SK-N-SH treated with all-trans-retinoic acid at 6 μM for 48 hours (cell line): ENCODE results near the gene MAP3K2.
A peak's percentile ranks its signal among the peaks of the same experiment; 100 is the strongest.
"Not testable (repeated sequence)": the region's sequence is repeated elsewhere in the genome, so short reads cannot be mapped to it uniquely, and the experiment has no call there.

ENCODE experiments used
- ATAC-seq: fragments of 200-7000 bp; cut with Tn5 transposase; 3 replicates; pipeline ENCODE4 v1.9.1; 2020; ENCODE audit warnings: mild to moderate bottlenecking, moderate library complexity
- ARNTL ChIP-seq: fragments of 450-650 bp; formaldehyde crosslinking; IDR thresholded peaks from 2 replicates; pipeline ENCODE4 v1.5.0; 2020; ENCODE audit warnings: low read depth, mild to moderate bottlenecking, moderate library complexity, borderline replicate concordance
- BACH2 ChIP-seq: fragments of 250-450 bp; sonication (Bioruptor Pico); IDR thresholded peaks from 2 replicates; pipeline ENCODE4 v1.9.0; 2021; ENCODE audit warnings: mild to moderate bottlenecking, borderline replicate concordance
- ESRRG ChIP-seq: fragments of 250-450 bp; sonication (Bioruptor Pico); IDR thresholded peaks from 2 replicates; pipeline ENCODE4 v1.6.1; 2021; ENCODE audit warnings: mild to moderate bottlenecking
- GLIS3 ChIP-seq: fragments of 250-450 bp; sonication (Bioruptor Pico); IDR thresholded peaks from 2 replicates; pipeline ENCODE4 v1.5.0; 2020; ENCODE audit warnings: mild to moderate bottlenecking, moderate library complexity
- ISL1 ChIP-seq: fragments of 250-450 bp; sonication (Bioruptor Pico); IDR thresholded peaks from 2 replicates; pipeline ENCODE4 v2.1.2; 2022; ENCODE audit warnings: mild to moderate bottlenecking, moderate library complexity
- OSR1 ChIP-seq: fragments of 250-450 bp; sonication (Bioruptor Pico); IDR thresholded peaks from 2 replicates; pipeline ENCODE4 v1.8.0; 2022; ENCODE audit warnings: moderate library complexity, mild to moderate bottlenecking, inconsistent platforms
- PPARA ChIP-seq: fragments of 250-450 bp; sonication (Bioruptor Pico); IDR thresholded peaks from 2 replicates; pipeline ENCODE4 v1.5.0; 2020; ENCODE audit warnings: mild to moderate bottlenecking, borderline replicate concordance
- RARB ChIP-seq: fragments of 250-450 bp; sonication (Bioruptor Pico); IDR thresholded peaks from 2 replicates; pipeline ENCODE4 v1.8.0; 2021; ENCODE audit warnings: mild to moderate bottlenecking, moderate library complexity
- SNAI2 ChIP-seq: fragments of 250-450 bp; sonication (Bioruptor Pico); IDR thresholded peaks from 2 replicates; pipeline ENCODE4 v1.5.0; 2020; ENCODE audit warnings: mild to moderate bottlenecking, moderate library complexity
- TOX ChIP-seq: fragments of 250-450 bp; sonication (Bioruptor Pico); IDR thresholded peaks from 2 replicates; pipeline ENCODE4 v1.8.0; 2021; ENCODE audit warnings: mild to moderate bottlenecking, moderate library complexity, borderline replicate concordance
- ZC3H10 ChIP-seq: fragments of 250-450 bp; sonication (Bioruptor Pico); IDR thresholded peaks from 2 replicates; pipeline ENCODE4 v1.5.1; 2021; ENCODE audit warnings: mild to moderate bottlenecking, moderate library complexity
- ZNF565 ChIP-seq: fragments of 450-650 bp; formaldehyde crosslinking; conservative IDR thresholded peaks from 2 replicates; pipeline ENCODE4 v1.5.0; 2020; ENCODE audit warnings: low read depth, mild to moderate bottlenecking, moderate library complexity
- ZNF70 ChIP-seq: fragments of 450-650 bp; formaldehyde crosslinking; IDR thresholded peaks from 2 replicates; pipeline ENCODE4 v1.5.0; 2020; ENCODE audit warnings: mild to moderate bottlenecking, moderate library complexity
- ZNF8 ChIP-seq: fragments of 450-650 bp; formaldehyde crosslinking; IDR thresholded peaks from 2 replicates; pipeline ENCODE4 v1.5.0; 2020; ENCODE audit warnings: mild to moderate bottlenecking, moderate library complexity
- TF ChIP-seq, protein P1 (sequence below): fragments of 250-450 bp; sonication (Bioruptor Pico); IDR thresholded peaks from 2 replicates; pipeline ENCODE4 v1.5.0; 2020; ENCODE audit warnings: mild to moderate bottlenecking, moderate library complexity
- TF ChIP-seq, protein P2 (sequence below): fragments of 250-450 bp; sonication (Bioruptor Pico); IDR thresholded peaks from 2 replicates; pipeline ENCODE4 v1.5.1; 2020; ENCODE audit warnings: low read depth, mild to moderate bottlenecking, moderate library complexity
- TF ChIP-seq, protein P3 (sequence below): fragments of 250-450 bp; sonication (Bioruptor Pico); IDR thresholded peaks from 2 replicates; pipeline ENCODE4 v1.5.1; 2021; ENCODE audit warnings: mild to moderate bottlenecking, moderate library complexity
- TF ChIP-seq, protein P4 (sequence below): fragments of 250-450 bp; sonication (Bioruptor Pico); IDR thresholded peaks from 2 replicates; pipeline ENCODE4 v1.8.0; 2021; ENCODE audit warnings: low read depth, mild to moderate bottlenecking, moderate library complexity, borderline replicate concordance

The MAP3K2 gene

DNA sequence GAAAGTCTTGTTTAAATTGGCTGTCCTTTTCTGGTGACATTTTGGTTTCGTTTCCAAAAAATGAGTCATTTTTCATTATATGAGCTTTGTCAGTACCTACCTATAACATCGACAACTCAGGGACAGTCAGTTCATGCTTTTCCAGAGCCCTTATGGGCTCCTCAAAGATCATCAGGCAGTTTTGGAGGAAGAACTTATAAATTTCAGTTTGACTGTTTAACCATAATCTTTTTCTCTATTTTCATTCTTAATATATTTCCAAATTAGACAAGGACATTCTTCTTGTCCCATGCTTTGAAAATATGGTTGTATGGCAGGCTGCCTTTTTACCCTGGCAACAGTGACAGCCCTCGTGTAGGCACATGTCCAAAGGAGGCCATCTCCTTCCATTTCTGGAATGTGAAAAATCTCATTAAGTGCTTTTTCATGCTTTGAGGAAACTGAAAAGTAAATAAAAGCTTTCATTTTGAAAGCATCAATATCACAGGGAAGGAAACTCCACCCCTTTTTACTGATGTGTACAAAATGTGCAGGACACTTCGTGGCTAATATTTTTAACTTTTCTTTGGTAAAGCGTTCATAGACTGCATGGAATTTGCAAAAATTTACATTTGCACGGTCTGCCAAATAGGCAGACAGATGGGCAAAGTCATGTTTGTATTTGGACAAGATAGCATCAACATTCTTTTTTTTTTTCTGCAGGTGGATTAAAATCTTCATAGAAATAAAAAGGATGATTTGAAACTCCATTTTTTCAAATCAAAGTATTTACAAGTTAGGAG is 23.3 kb upstream of the MAP3K2 start:
- ATAC-seq: peak; percentile 27
- TF ChIP-seq ESRRG (CRISPR knock-in tag) (no peak), PPARA (CRISPR knock-in tag) (no peak), BACH2 (CRISPR knock-in tag) (no peak), SNAI2 (no peak), ZNF565 (CRISPR knock-in tag) (no peak), ZC3H10 (CRISPR knock-in tag) (no peak), ISL1 (peak; percentile 90), ZNF8 (CRISPR knock-in tag) (no peak)

DNA sequence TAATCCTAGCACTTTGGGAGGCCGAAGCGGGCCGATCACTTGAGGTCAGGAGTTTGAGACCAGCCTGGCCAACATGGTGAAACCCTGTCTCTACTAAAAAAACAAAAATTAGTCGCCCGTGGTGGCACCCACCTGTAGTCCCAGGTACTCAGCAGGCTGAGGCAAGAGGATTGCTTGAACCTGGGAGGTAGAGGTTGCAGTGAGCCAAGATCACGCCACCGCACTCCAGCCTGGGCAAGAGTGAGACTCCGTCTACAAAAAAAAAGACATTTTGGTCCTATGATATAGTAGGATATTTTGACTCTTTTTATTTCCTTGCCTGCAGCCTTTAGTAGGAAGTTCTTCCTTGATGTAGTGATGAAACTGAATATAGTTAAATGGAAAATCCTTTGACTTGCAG is 21.9 kb upstream of the MAP3K2 start:
- ATAC-seq: not testable (repeated sequence)

DNA sequence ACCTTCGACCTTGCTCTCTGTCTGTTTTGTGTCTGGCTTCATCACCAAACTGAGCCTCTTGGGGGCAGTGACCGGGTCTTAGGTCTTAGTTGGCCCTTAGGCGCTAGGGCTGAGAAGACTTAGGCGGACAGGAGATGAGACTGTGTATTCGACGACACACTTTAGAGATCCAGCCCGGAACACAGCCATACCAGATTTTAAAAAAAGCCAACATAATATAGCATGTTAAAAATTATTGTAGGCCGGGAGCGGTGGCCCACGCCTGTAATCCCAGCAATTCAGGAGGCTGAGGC is 21.0 kb upstream of the MAP3K2 start:
- no peak for TF ChIP-seq GLIS3 (CRISPR knock-in tag)
- TF ChIP-seq ZNF70 (CRISPR knock-in tag): 0 out of 2 replicates have a peak, but pooled peaks have one; percentile 1
- TF ChIP-seq, protein P1, sequence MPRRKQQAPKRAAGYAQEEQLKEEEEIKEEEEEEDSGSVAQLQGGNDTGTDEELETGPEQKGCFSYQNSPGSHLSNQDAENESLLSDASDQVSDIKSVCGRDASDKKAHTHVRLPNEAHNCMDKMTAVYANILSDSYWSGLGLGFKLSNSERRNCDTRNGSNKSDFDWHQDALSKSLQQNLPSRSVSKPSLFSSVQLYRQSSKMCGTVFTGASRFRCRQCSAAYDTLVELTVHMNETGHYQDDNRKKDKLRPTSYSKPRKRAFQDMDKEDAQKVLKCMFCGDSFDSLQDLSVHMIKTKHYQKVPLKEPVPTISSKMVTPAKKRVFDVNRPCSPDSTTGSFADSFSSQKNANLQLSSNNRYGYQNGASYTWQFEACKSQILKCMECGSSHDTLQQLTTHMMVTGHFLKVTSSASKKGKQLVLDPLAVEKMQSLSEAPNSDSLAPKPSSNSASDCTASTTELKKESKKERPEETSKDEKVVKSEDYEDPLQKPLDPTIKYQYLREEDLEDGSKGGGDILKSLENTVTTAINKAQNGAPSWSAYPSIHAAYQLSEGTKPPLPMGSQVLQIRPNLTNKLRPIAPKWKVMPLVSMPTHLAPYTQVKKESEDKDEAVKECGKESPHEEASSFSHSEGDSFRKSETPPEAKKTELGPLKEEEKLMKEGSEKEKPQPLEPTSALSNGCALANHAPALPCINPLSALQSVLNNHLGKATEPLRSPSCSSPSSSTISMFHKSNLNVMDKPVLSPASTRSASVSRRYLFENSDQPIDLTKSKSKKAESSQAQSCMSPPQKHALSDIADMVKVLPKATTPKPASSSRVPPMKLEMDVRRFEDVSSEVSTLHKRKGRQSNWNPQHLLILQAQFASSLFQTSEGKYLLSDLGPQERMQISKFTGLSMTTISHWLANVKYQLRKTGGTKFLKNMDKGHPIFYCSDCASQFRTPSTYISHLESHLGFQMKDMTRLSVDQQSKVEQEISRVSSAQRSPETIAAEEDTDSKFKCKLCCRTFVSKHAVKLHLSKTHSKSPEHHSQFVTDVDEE (CRISPR knock-in tag): no peak
- ATAC-seq: no peak

DNA sequence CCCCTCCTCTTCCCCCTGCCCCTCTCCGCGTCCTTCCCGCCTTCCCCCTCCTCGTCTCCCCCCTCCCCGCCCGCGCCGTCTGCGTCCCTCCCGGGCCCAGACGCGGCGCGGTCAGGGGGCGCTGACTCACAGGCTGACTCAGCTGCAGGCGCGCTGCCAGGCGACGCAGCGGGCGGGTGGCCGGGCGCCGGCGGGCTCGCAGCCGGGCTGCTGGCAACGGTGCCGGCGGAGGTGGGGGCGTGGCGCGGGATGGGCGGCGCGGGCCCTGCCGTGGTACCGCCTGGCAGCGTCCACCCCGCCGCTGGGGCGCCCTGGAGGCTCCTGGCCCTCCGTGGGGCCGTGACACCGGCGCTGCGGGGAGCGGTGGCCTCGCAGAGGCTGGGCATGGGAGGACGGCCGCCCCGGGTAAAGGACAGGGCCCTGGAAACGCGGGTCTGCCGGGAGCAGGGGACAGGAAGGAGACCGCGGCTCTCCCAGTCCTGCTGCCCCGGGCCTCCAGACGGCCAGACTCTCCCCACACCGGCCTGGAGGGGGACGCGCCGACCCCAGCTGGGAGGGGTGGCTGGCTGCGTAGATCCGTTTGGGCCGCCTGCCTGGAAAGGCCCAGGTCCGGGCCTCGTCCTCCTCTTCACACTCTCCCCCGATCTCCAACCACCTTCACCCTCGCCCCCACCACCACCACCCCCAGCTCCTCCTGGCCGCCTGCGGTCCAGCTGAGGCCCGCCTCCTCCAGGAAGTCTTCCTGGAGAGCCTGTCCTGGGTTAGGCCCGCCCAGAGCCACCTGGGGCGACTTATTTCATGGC is 20.4 kb upstream of the MAP3K2 start:
- TF ChIP-seq ZNF70 (CRISPR knock-in tag) (peak; percentile 8; the same call in 1 of the 2 replicates), ZC3H10 (CRISPR knock-in tag) (peak; percentile 37; the same call in 1 of the 2 replicates), BACH2 (CRISPR knock-in tag) (peak; percentile 97; the same call in 1 of the 2 replicates)
- TF ChIP-seq, protein P2, sequence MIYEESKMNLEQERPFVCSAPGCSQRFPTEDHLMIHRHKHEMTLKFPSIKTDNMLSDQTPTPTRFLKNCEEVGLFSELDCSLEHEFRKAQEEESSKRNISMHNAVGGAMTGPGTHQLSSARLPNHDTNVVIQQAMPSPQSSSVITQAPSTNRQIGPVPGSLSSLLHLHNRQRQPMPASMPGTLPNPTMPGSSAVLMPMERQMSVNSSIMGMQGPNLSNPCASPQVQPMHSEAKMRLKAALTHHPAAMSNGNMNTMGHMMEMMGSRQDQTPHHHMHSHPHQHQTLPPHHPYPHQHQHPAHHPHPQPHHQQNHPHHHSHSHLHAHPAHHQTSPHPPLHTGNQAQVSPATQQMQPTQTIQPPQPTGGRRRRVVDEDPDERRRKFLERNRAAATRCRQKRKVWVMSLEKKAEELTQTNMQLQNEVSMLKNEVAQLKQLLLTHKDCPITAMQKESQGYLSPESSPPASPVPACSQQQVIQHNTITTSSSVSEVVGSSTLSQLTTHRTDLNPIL (CRISPR knock-in tag): no peak
- peak; percentile 88 for ATAC-seq

DNA sequence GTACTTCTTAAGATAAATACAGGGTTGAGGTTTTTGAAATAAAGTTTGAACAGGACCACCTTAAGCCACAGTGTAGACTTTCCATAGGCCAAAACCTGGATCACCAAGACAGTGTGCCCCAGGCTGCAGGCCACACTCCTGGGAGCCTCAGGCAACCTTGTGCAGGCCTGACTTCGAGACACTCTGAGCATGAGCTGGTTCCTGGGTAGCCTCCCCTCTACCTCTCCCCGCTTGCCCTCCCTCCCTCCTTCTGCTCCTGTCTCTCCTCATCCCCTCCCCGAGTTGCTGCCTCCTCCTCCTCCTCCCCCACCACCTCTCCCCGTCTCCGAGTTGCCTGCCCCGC is 19.9 kb upstream of the MAP3K2 start:
- TF ChIP-seq, protein P3, sequence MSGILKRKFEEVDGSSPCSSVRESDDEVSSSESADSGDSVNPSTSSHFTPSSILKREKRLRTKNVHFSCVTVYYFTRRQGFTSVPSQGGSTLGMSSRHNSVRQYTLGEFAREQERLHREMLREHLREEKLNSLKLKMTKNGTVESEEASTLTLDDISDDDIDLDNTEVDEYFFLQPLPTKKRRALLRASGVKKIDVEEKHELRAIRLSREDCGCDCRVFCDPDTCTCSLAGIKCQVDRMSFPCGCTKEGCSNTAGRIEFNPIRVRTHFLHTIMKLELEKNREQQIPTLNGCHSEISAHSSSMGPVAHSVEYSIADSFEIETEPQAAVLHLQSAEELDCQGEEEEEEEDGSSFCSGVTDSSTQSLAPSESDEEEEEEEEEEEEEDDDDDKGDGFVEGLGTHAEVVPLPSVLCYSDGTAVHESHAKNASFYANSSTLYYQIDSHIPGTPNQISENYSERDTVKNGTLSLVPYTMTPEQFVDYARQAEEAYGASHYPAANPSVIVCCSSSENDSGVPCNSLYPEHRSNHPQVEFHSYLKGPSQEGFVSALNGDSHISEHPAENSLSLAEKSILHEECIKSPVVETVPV (CRISPR knock-in tag): no peak
- no peak for TF ChIP-seq TOX (CRISPR knock-in tag)
- no peak for TF ChIP-seq PPARA (CRISPR knock-in tag)
- no peak for TF ChIP-seq BACH2 (CRISPR knock-in tag)
- no peak for TF ChIP-seq RARB
- no peak for TF ChIP-seq ARNTL (CRISPR knock-in tag)
- TF ChIP-seq GLIS3 (CRISPR knock-in tag): no peak
- TF ChIP-seq, protein P1 (CRISPR knock-in tag): no peak
- TF ChIP-seq, protein P4, sequence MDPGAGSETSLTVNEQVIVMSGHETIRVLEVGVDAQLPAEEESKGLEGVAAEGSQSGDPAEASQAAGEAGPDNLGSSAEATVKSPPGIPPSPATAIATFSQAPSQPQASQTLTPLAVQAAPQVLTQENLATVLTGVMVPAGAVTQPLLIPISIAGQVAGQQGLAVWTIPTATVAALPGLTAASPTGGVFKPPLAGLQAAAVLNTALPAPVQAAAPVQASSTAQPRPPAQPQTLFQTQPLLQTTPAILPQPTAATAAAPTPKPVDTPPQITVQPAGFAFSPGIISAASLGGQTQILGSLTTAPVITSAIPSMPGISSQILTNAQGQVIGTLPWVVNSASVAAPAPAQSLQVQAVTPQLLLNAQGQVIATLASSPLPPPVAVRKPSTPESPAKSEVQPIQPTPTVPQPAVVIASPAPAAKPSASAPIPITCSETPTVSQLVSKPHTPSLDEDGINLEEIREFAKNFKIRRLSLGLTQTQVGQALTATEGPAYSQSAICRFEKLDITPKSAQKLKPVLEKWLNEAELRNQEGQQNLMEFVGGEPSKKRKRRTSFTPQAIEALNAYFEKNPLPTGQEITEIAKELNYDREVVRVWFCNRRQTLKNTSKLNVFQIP (CRISPR knock-in tag): no peak
- no peak for TF ChIP-seq OSR1 (CRISPR knock-in tag)
- TF ChIP-seq ESRRG (CRISPR knock-in tag): no peak
- TF ChIP-seq, protein P2 (CRISPR knock-in tag): no peak
- ATAC-seq: peak; percentile 55
